ENCODE measurements around the gene OR51B6.

OR51B6 gene

GRCh38 chr11:5394091-5394490, 42.8 kb downstream of the OR51B6 start:
- TF ChIP-seq CTCF (IDR thresholded peaks at IDR 0.05; ENCODE audit: low read depth, low read length), result no peak
- Histone ChIP-seq H3K4me1 (no peaks in the 10 kb centered on the region), H3K36me3 (no peaks in the 10 kb centered on the region)

GRCh38 chr11:5398936-5399335, 47.6 kb downstream of the OR51B6 start:
- DNase-seq, result no peak
- no peaks in the 10 kb centered on the region for H3K4me1 ChIP-seq
- H3K27me3 ChIP-seq, result no peaks in the 10 kb centered on the region
- no peaks in the 10 kb centered on the region for H3K36me3 ChIP-seq
- no peak overlapping the region for H3K4me3 ChIP-seq (ENCODE audit: low read depth, low read length)
- no peak for TF ChIP-seq CTCF (IDR thresholded peaks at IDR 0.05; ENCODE audit: low read depth, low read length)
- H3K9me3 ChIP-seq, result no peaks in the 10 kb centered on the region

More at GRCh38 chr11:5394091-5394490, 42.8 kb downstream of the OR51B6 start:
- DNase-seq, result no peak
- Histone ChIP-seq H3K4me3 (ENCODE audit: low read depth, low read length) (no peak overlapping the region), H3K9me3 (no peaks in the 10 kb centered on the region), H3K27me3 (no peaks in the 10 kb centered on the region)

Measured in BE2C (cell line).